ENCODE measurements around the gene SFXN1.

Gene SFXN1

GRCh38 chr5:175478008-175478383, 364 bp upstream of the SFXN1 start:
- no peak for DNase-seq (ENCODE audit: low read depth)
- no peak for TF ChIP-seq CTCF (IDR thresholded peaks at IDR 0.05; ENCODE audit: low read depth, low read length, missing control alignments)
- peak overlapping the region; percentile 86 for H3K4me3 ChIP-seq (ENCODE audit: low read depth, low read length)

- peak overlapping the region; percentile 86 for H3K4me3 ChIP-seq (ENCODE audit: low read depth, low read length)
- TF ChIP-seq CTCF (IDR thresholded peaks at IDR 0.05; ENCODE audit: low read depth, low read length, missing control alignments) = no peak
- DNase-seq (ENCODE audit: low read depth) = no peak
These were observed 943 bp downstream of the SFXN1 start for GRCh38 chr5:175479125-175479881.

GRCh38 chr5:175483337-175483736, 5.0 kb downstream of the SFXN1 start:
- H3K4me3 ChIP-seq (ENCODE audit: low read depth, low read length) = no peak overlapping the region
- no peak for TF ChIP-seq CTCF (IDR thresholded peaks at IDR 0.05; ENCODE audit: low read depth, low read length, missing control alignments)
- DNase-seq (ENCODE audit: low read depth) = no peak

GRCh38 chr5:175484322-175484721, 6.0 kb downstream of the SFXN1 start:
- no peak for TF ChIP-seq CTCF (IDR thresholded peaks at IDR 0.05; ENCODE audit: low read depth, low read length, missing control alignments)
- no peak for DNase-seq (ENCODE audit: low read depth)
- H3K4me3 ChIP-seq (ENCODE audit: low read depth, low read length) = no peak overlapping the region

- TF ChIP-seq CTCF (IDR thresholded peaks at IDR 0.05; ENCODE audit: low read depth, low read length, missing control alignments) = no peak
- no peak for DNase-seq (ENCODE audit: low read depth)
- H3K4me3 ChIP-seq (ENCODE audit: low read depth, low read length) = no peak overlapping the region
These were observed 6.5 kb downstream of the SFXN1 start for GRCh38 chr5:175484829-175485228.

GRCh38 chr5:175485631-175486030, 7.3 kb downstream of the SFXN1 start:
- no peak for DNase-seq (ENCODE audit: low read depth)
- TF ChIP-seq CTCF (IDR thresholded peaks at IDR 0.05; ENCODE audit: low read depth, low read length, missing control alignments) = no peak
- no peak overlapping the region for H3K4me3 ChIP-seq (ENCODE audit: low read depth, low read length)

Data from GM12864 (cell line).